Neural cell (in vitro differentiated cells): ENCODE results near the gene PBX1. TPM values are rescaled to one million over a fixed set of nuclear protein-coding genes. Genes with fewer than 3 reads are reported as not detected.

Experiments used
- H2AFZ ChIP-seq: fragments of 200-600, 300-800 bp; sonication (generic), shearing (Covaris generic); 2 replicates; pipeline ENCODE4 v1.6.0; 2014; ENCODE audit warnings: low read depth, mild to moderate bottlenecking, antibody characterized with exemption, low read length, moderate library complexity
- H3F3A ChIP-seq: fragments of 200-600 bp; shearing (Covaris generic); 2 replicates; pipeline ENCODE4 v1.6.1; 2016; ENCODE audit warnings: mild to moderate bottlenecking, moderate library complexity, mixed read lengths, antibody characterized with exemption, low read length; ENCODE audit not compliant: insufficient read depth, poor library complexity, severe bottlenecking
- H3K27ac ChIP-seq: fragments of 200-600, 300-800 bp; sonication (generic), shearing (Covaris generic); 2 replicates; pipeline ENCODE4 v1.5.1; 2014; ENCODE audit warnings: mild to moderate bottlenecking, low read length, moderate library complexity
- H3K27me3 ChIP-seq: fragments of 300-800, 200-600 bp; sonication (generic), shearing (Covaris generic); 2 replicates; pipeline ENCODE4 v1.6.0; 2014; ENCODE audit warnings: mild to moderate bottlenecking, low read depth, low read length, moderate library complexity; ENCODE audit not compliant: insufficient read depth
- H3K36me3 ChIP-seq: fragments of 300-800, 200-600 bp; sonication (generic), shearing (Covaris generic); 2 replicates; pipeline ENCODE4 v1.5.1; 2014; ENCODE audit warnings: mild to moderate bottlenecking, antibody characterized with exemption, low read length, moderate library complexity; ENCODE audit not compliant: insufficient read depth
- H3K4me2 ChIP-seq: fragments of 300-800, 200-600 bp; sonication (generic), shearing (Covaris generic); 2 replicates; pipeline ENCODE4 v1.6.0; 2014; ENCODE audit warnings: mild to moderate bottlenecking, low read length
- H3K4me3 ChIP-seq: fragments of 300-800, 200-600 bp; sonication (generic), shearing (Covaris generic); 2 replicates; pipeline ENCODE4 v1.5.1; 2014; ENCODE audit warnings: mild to moderate bottlenecking, low read length, moderate library complexity
- H3K79me2 ChIP-seq: fragments of 200-600 bp; shearing (Covaris generic); replicated peaks from 2 replicates; pipeline ENCODE4 v1.6.0; 2014; ENCODE audit warnings: mild to moderate bottlenecking, low read length, moderate library complexity; ENCODE audit not compliant: insufficient read depth
- H3K9ac ChIP-seq: fragments of 300-800, 200-600 bp; sonication (generic), shearing (Covaris generic); 2 replicates; pipeline ENCODE4 v1.6.1; 2016; ENCODE audit warnings: mild to moderate bottlenecking, low read length, mixed read lengths
- H3K9me2 ChIP-seq: fragments of 200-600 bp; shearing (Covaris generic); 2 replicates; pipeline ENCODE4 v1.6.1; 2016; ENCODE audit warnings: mild to moderate bottlenecking, low read length, mixed read lengths; ENCODE audit not compliant: insufficient read depth
- H3K9me3 ChIP-seq: fragments of 200-600, 300-800 bp; sonication (generic), shearing (Covaris generic); 2 replicates; pipeline ENCODE4 v1.6.1; 2016; ENCODE audit warnings: mild to moderate bottlenecking, mixed run types, low read length, moderate library complexity, mixed read lengths
- H4K20me1 ChIP-seq: fragments of 200-600 bp; shearing (Covaris generic); 2 replicates; pipeline ENCODE4 v1.6.1; 2016; ENCODE audit warnings: mild to moderate bottlenecking, mixed run types; ENCODE audit not compliant: insufficient read depth
- CTCF ChIP-seq: fragments of 450-650 bp; IDR thresholded peaks from 2 replicates; pipeline ENCODE4 v1.5.1; 2014; ENCODE audit warnings: antibody characterized with exemption, mild to moderate bottlenecking, moderate library complexity; ENCODE audit not compliant: poor library complexity, severe bottlenecking
- EP300 ChIP-seq: fragments of 450-650 bp; conservative IDR thresholded peaks from 2 replicates; pipeline ENCODE4 v1.6.1; 2014; ENCODE audit warnings: antibody characterized with exemption, mild to moderate bottlenecking, moderate library complexity; ENCODE audit not compliant: poor library complexity, severe bottlenecking
- EZH2 ChIP-seq: fragments of 200-600, 300-800 bp; shearing (Covaris generic), sonication (generic); IDR thresholded peaks from 2 replicates; pipeline ENCODE4 v1.6.1; 2014; ENCODE audit warnings: antibody characterized with exemption, low read length, borderline replicate concordance, mild to moderate bottlenecking; ENCODE audit not compliant: insufficient read depth, poor library complexity, severe bottlenecking
- MXI1 ChIP-seq: fragments of 450-650 bp; conservative IDR thresholded peaks from 2 replicates; pipeline ENCODE4 v1.6.1; 2014; ENCODE audit warnings: antibody characterized with exemption, mild to moderate bottlenecking; ENCODE audit not compliant: poor library complexity, severe bottlenecking
- POLR2AphosphoS5 ChIP-seq: IDR thresholded peaks from 2 replicates; pipeline ENCODE4 v1.6.1; 2012
- RAD21 ChIP-seq: fragments of 450-650 bp; conservative IDR thresholded peaks from 2 replicates; pipeline ENCODE4 v1.6.1; 2014; ENCODE audit warnings: antibody characterized with exemption, mild to moderate bottlenecking, moderate library complexity
- REST ChIP-seq: IDR thresholded peaks from 2 replicates; pipeline ENCODE4 v1.6.1; 2012; ENCODE audit warnings: borderline replicate concordance
- SMC3 ChIP-seq: fragments of 450-650 bp; conservative IDR thresholded peaks from 2 replicates; pipeline ENCODE4 v1.6.1; 2014; ENCODE audit warnings: antibody characterized with exemption, mild to moderate bottlenecking, moderate library complexity; ENCODE audit not compliant: poor library complexity
- TAF1 ChIP-seq: IDR thresholded peaks from 2 replicates; pipeline ENCODE4 v1.6.1; 2012; ENCODE audit warnings: low read depth
- polyA plus RNA-seq: library from polyadenylated mRNA; depleted of rRNA; stranded (reverse); fragments of >200 nt; gene quantifications from 2 replicates; pipeline ENCODE4 v1.2.3, GENCODE V29; 2014

Gene PBX1
- polyA plus RNA-seq, 1 donor from 2014 or later = 42.4 TPM

GRCh38 chr1:164857439-164857838 is 298.5 kb downstream of the PBX1 start:
- no peak for TF ChIP-seq REST
- no peak overlapping the region for H3K4me2 ChIP-seq

GRCh38 chr1:164858096-164858632 is 299.2 kb downstream of the PBX1 start:
- no peaks in the 10 kb centered on the region for H3K36me3 ChIP-seq
- no peaks in the 10 kb centered on the region for H4K20me1 ChIP-seq
- H3K4me2 ChIP-seq = no peak overlapping the region
- H3K9ac ChIP-seq = no peak overlapping the region
- no peak overlapping the region for H2AFZ ChIP-seq
- H3K9me2 ChIP-seq = no peaks in the 10 kb centered on the region
- no peak overlapping the region for H3K27ac ChIP-seq
- H3K4me3 ChIP-seq = no peak overlapping the region
- H3K9me3 ChIP-seq = no peaks in the 10 kb centered on the region
- TF ChIP-seq CTCF (no peak), EP300 (no peak)
- H3K79me2 ChIP-seq = no peaks in the 10 kb centered on the region
- no peaks in the 10 kb centered on the region for H3F3A ChIP-seq
- no peaks in the 10 kb centered on the region for H3K27me3 ChIP-seq

More at GRCh38 chr1:164857439-164857838, 298.5 kb downstream of the PBX1 start:
- no peaks in the 10 kb centered on the region for H4K20me1 ChIP-seq
- H3K79me2 ChIP-seq = no peaks in the 10 kb centered on the region
- H3K9ac ChIP-seq = no peak overlapping the region
- no peaks in the 10 kb centered on the region for H3K27me3 ChIP-seq
- H3K4me3 ChIP-seq = no peak overlapping the region
- no peaks in the 10 kb centered on the region for H3K9me3 ChIP-seq
- H2AFZ ChIP-seq = no peak overlapping the region
- no peaks in the 10 kb centered on the region for H3F3A ChIP-seq
- no peaks in the 10 kb centered on the region for H3K36me3 ChIP-seq
- no peaks in the 10 kb centered on the region for H3K9me2 ChIP-seq
- no peak overlapping the region for H3K27ac ChIP-seq

- H2AFZ ChIP-seq = no peak overlapping the region
- no peak overlapping the region for H3K9ac ChIP-seq
- H4K20me1 ChIP-seq = no peaks in the 10 kb centered on the region
- no peak overlapping the region for H3K4me3 ChIP-seq
- no peaks in the 10 kb centered on the region for H3K27me3 ChIP-seq
- H3K27ac ChIP-seq = no peak overlapping the region
- H3K36me3 ChIP-seq = no peaks in the 10 kb centered on the region
- no peaks in the 10 kb centered on the region for H3F3A ChIP-seq
- no peaks in the 10 kb centered on the region for H3K79me2 ChIP-seq
- no peak overlapping the region for H3K4me2 ChIP-seq
- TF ChIP-seq POLR2AphosphoS5 (no peak), REST (no peak), EP300 (no peak), MXI1 (no peak), SMC3 (no peak), EZH2 (no peak), RAD21 (no peak), CTCF (no peak), TAF1 (no peak)
- H3K9me2 ChIP-seq = no peaks in the 10 kb centered on the region
- no peaks in the 10 kb centered on the region for H3K9me3 ChIP-seq
Observed at GRCh38 chr1:164861632-164862031, 302.6 kb downstream of the PBX1 start.
